OCI-LY7 (cell line): Measurements from ENCODE around the gene PACS1. TPM values are rescaled to one million over a fixed set of nuclear protein-coding genes. Genes with fewer than 3 reads are reported as not detected.

Experiments used
- BruUV-seq: library from RNA; stranded (reverse); fragments of 400-500 nt; replicated peaks from 2 replicates; lab custom pipeline; 2021; lab: Mats Ljungman, UMichigan
- CTCF ChIA-PET: fragments of 300-600 bp; sonication (Branson Sonifier 250); formaldehyde crosslinking; loops from one replicate; lab custom pipeline; 2022; ENCODE audit warnings: antibody characterized with exemption; ENCODE audit not compliant: unreplicated experiment; lab: Charles Lee
- POLR2A ChIA-PET: fragments of 300-600 bp; sonication (Branson Sonifier 250); formaldehyde crosslinking; loops from one replicate; lab custom pipeline; 2022; ENCODE audit warnings: antibody characterized with exemption; lab: Charles Lee
- DNase-seq: peaks from one replicate; pipeline ENCODE4 v3.0.0-alpha.2; 2015; ENCODE audit warnings: low spot score
- H2AFZ ChIP-seq: fragments of 200-600 bp; sonication (generic), shearing (Covaris generic); 2 replicates; pipeline ENCODE4 v1.6.1; 2014; ENCODE audit warnings: mild to moderate bottlenecking, antibody characterized with exemption, low read length, moderate library complexity
- H3K27ac ChIP-seq: fragments of 200-600 bp; sonication (generic); 2 replicates; pipeline ENCODE4 v1.5.1; 2014; ENCODE audit warnings: mixed run types, low read depth, mild to moderate bottlenecking, moderate library complexity, low read length, inconsistent platforms; ENCODE audit not compliant: poor library complexity, severe bottlenecking
- H3K36me3 ChIP-seq: fragments of 200-600 bp; sonication (generic); 2 replicates; pipeline ENCODE4 v1.6.1; 2014; ENCODE audit warnings: mild to moderate bottlenecking, antibody characterized with exemption, low read length, moderate library complexity, mixed read lengths; ENCODE audit not compliant: insufficient read depth
- H3K4me1 ChIP-seq: fragments of 200-600 bp; sonication (generic); 2 replicates; pipeline ENCODE4 v1.5.1; 2014; ENCODE audit warnings: mild to moderate bottlenecking, low read length; ENCODE audit not compliant: insufficient read depth, poor library complexity, severe bottlenecking
- H3K4me2 ChIP-seq: fragments of 200-600 bp; sonication (generic); 2 replicates; pipeline ENCODE4 v1.6.1; 2014; ENCODE audit warnings: mild to moderate bottlenecking, low read length
- H3K4me3 ChIP-seq: fragments of 200-600 bp; sonication (generic); 2 replicates; pipeline ENCODE4 v1.5.1; 2014; ENCODE audit warnings: mild to moderate bottlenecking, low read depth, low read length; ENCODE audit not compliant: poor library complexity, severe bottlenecking
- H3K79me2 ChIP-seq: fragments of 200-600 bp; sonication (generic); 2 replicates; pipeline ENCODE4 v1.6.1; 2016; ENCODE audit warnings: low read depth, mild to moderate bottlenecking, low read length, moderate library complexity, mixed read lengths; ENCODE audit not compliant: insufficient read depth
- H3K9me2 ChIP-seq: fragments of 200-600 bp; sonication (generic); 2 replicates; pipeline ENCODE4 v1.6.1; 2016; ENCODE audit warnings: mild to moderate bottlenecking, low read length, mixed read lengths; ENCODE audit not compliant: insufficient read depth
- H3K9me3 ChIP-seq: fragments of 200-600 bp; sonication (generic); 2 replicates; pipeline ENCODE4 v1.6.1; 2014; ENCODE audit warnings: mild to moderate bottlenecking, mixed run types, low read length, mixed read lengths
- H4K20me1 ChIP-seq: fragments of 200-600 bp; sonication (generic); 2 replicates; pipeline ENCODE4 v1.6.1; 2014; ENCODE audit warnings: mild to moderate bottlenecking, antibody characterized with exemption, low read length, moderate library complexity, mixed read lengths; ENCODE audit not compliant: insufficient read depth
- CTCF ChIP-seq: fragments of 200-600 bp; sonication (generic); conservative IDR thresholded peaks from 2 replicates; pipeline ENCODE4 v1.5.1; 2014; ENCODE audit warnings: mild to moderate bottlenecking, antibody characterized with exemption, low read length, moderate library complexity, mixed read lengths
- EZH2phosphoT487 ChIP-seq: fragments of 200-600 bp; sonication (generic); IDR thresholded peaks from 2 replicates; pipeline ENCODE4 v1.6.1; 2018; ENCODE audit warnings: low read depth, borderline replicate concordance, mild to moderate bottlenecking, mixed run types, antibody characterized with exemption, low read length, moderate library complexity, mixed read lengths
- intact Hi-C: fragments of 100-400 bp; cut with micrococcal nuclease; formaldehyde crosslinking; loops from one replicate; pipeline ENCODE4 v1.10.0; 2022; ENCODE audit not compliant: unreplicated experiment
- total RNA-seq, 2 experiments: library from RNA; depleted of rRNA in 1 of 2; stranded (reverse); fragments of >200 nt in 1 of 2; shearing (Covaris generic) in 1 of 2; gene quantifications; 2 replicates each; pipeline ENCODE4 v1.2.3, GENCODE V29; 2014 to 2022

PACS1 gene
- total RNA-seq, 2 experiments from 2014 or later, result 23.7 to 52.5 TPM

GRCh38 chr11:66239998-66240780 is 170.1 kb downstream of the PACS1 start:
- Histone ChIP-seq H3K4me3 (no peak overlapping the region), H3K27ac (no peak overlapping the region), H3K4me1 (no peaks in the 10 kb centered on the region), H3K4me2 (no peak overlapping the region), H3K9me2 (no peaks in the 10 kb centered on the region), H4K20me1 (no peaks in the 10 kb centered on the region), H2AFZ (no peak overlapping the region), H3K36me3 (no peaks in the 10 kb centered on the region), H3K9me3 (no peaks in the 10 kb centered on the region), H3K79me2 (no peaks in the 10 kb centered on the region)
- CTCF ChIA-PET, result no interaction called here
- POLR2A ChIA-PET, result interaction anchor here (0.6 kb wide), 1 partner anchor 77 kb away, joined by 3 read pairs; no protein-coding TSS in a partner anchor
- no peak for DNase-seq
- no TSS peak for BruUV-seq
- intact Hi-C loops, result no loop called here
- TF ChIP-seq EZH2phosphoT487 (no peak), CTCF (no peak)

GRCh38 chr11:66240781-66241136 is 170.7 kb downstream of the PACS1 start:
- H2AFZ ChIP-seq, result no peak overlapping the region
- POLR2A ChIA-PET, result no interaction called here
- CTCF ChIA-PET, result no interaction called here
- no peaks in the 10 kb centered on the region for H3K4me1 ChIP-seq
- DNase-seq, result no peak
- BruUV-seq, result no TSS peak
- no peak overlapping the region for H3K4me3 ChIP-seq
- no peaks in the 10 kb centered on the region for H3K9me2 ChIP-seq
- H3K79me2 ChIP-seq, result no peaks in the 10 kb centered on the region
- TF ChIP-seq CTCF (no peak), EZH2phosphoT487 (no peak)
- no peaks in the 10 kb centered on the region for H4K20me1 ChIP-seq
- intact Hi-C loops, result no loop called here
- H3K4me2 ChIP-seq, result no peak overlapping the region
- no peaks in the 10 kb centered on the region for H3K36me3 ChIP-seq
- H3K9me3 ChIP-seq, result no peaks in the 10 kb centered on the region
- H3K27ac ChIP-seq, result no peak overlapping the region

DNA sequence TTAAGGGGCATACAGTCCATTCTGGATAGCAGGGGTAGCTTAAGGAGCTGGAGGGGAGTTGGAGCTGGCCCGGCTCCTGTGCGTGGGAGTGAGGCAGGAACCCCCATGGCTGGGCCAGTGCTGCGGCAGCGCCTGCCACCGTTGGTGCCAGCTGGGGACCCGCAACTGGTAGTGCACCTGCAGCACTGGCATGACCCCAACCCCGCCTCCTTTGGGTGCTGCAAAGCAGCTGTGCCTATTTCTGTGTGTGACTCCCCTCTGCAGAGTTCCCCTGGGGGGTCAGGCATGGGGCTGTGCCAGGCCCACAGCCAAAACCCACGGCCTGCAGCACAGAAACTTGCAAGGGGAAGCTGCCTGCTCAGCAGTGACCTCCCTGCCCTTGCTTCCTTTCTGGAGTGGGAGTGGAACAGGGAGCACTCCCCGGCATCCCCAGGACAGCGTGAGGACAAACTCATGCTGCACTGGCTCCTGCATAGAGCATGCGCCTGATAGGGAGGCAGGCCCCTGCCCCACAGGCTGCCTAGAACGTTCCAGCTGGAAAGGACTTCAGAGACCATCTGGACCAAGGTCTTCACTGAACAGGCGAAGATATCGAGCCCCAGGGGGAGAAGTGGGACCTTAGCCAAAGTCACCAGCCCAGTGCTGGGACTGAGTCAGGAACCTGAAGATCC is 172.2 kb downstream of the PACS1 start:
- no TSS peak for BruUV-seq
- Histone ChIP-seq H3K9me2 (no peaks in the 10 kb centered on the region), H4K20me1 (no peaks in the 10 kb centered on the region), H3K4me1 (no peaks in the 10 kb centered on the region), H3K9me3 (no peaks in the 10 kb centered on the region), H2AFZ (no peak overlapping the region), H3K79me2 (no peaks in the 10 kb centered on the region), H3K36me3 (no peaks in the 10 kb centered on the region), H3K27ac (no peak overlapping the region), H3K4me3 (no peak overlapping the region), H3K4me2 (no peak overlapping the region)
- ChIA-PET POLR2A (no interaction called here), CTCF (no interaction called here)
- intact Hi-C loops, result no loop called here
- TF ChIP-seq CTCF (no peak), EZH2phosphoT487 (no peak)
- no peak for DNase-seq
